HCT116 (cell line): ENCODE measurements around the gene THTPA. TPM values are rescaled to one million over a fixed set of nuclear protein-coding genes. Genes with fewer than 3 reads are reported as not detected.

ENCODE experiments used
- ATAC-seq: fragments of 200-7000 bp; cut with Tn5 transposase; 2 replicates; pipeline ENCODE4 v1.9.1; 2020; ENCODE audit warnings: mild to moderate bottlenecking, moderate library complexity
- BruUV-seq: library from RNA; stranded (reverse); fragments of 400-500 nt; replicated peaks from 2 replicates; lab custom pipeline; 2021; lab: Mats Ljungman, UMichigan
- CTCF ChIA-PET: fragments of 300-600 bp; sonication (Branson Sonifier 250); formaldehyde crosslinking; loops from one replicate; lab custom pipeline; 2021; ENCODE audit warnings: antibody characterized with exemption; lab: Charles Lee
- POLR2A ChIA-PET: fragments of 300-600, 350-600 bp; sonication (Branson Sonifier 250); formaldehyde crosslinking; loops from one replicate; lab custom pipeline; 2021; ENCODE audit warnings: antibody characterized with exemption; lab: Charles Lee
- RAD21 ChIA-PET, 2 experiments: fragments of 300-600 bp; sonication (Branson Sonifier 250); formaldehyde crosslinking; loops; one replicate each; lab custom pipeline; 2023; ENCODE audit warnings: low total read pairs in 2 of 2; ENCODE audit not compliant: uncharacterized antibody in 2 of 2, unreplicated experiment in 2 of 2, low non-redundant PET in 1 of 2; lab: Charles Lee
- DNase-seq: peaks from one replicate; pipeline ENCODE4 v3.0.0-alpha.2; 2010; ENCODE audit warnings: low read depth, low spot score
- H2AFZ ChIP-seq: fragments of 200-600 bp; shearing (Covaris generic), sonication (generic); 2 replicates; pipeline ENCODE4 v1.6.1; 2017; ENCODE audit warnings: low read depth, mixed run types, mixed read lengths, antibody characterized with exemption, low read length; ENCODE audit not compliant: poor library complexity, severe bottlenecking
- H3K27ac ChIP-seq: 2 replicates; pipeline ENCODE4 v1.5.1; 2012; ENCODE audit warnings: low read depth, low read length
- H3K27me3 ChIP-seq: fragments of 200-600 bp; sonication (generic); 2 replicates; pipeline ENCODE4 v1.6.1; 2016; ENCODE audit warnings: mixed run types, low read length, mixed read lengths; ENCODE audit not compliant: insufficient read depth
- H3K36me3 ChIP-seq, 2 experiments: fragments of 200-500 bp in 1 of 2; fragments of 200-600 bp in 1 of 2; sonication (Bioruptor generic) in 1 of 2; sonication (generic) in 1 of 2; 2 replicates each; pipeline versions ENCODE4 v1.5.1 to v1.6.1; 2014 to 2016; ENCODE audit warnings: low read length in 2 of 2, inconsistent platforms in 1 of 2, mixed read lengths in 1 of 2, mixed run types in 1 of 2; ENCODE audit not compliant: insufficient read depth in 2 of 2, control insufficient read depth in 1 of 2
- H3K4me1 ChIP-seq, 2 experiments: fragments of 200-600 bp in 1 of 2; sonication (generic) in 1 of 2; 2 replicates each; pipeline versions ENCODE4 v1.5.1 to v1.6.1; 2012 to 2017; ENCODE audit warnings: low read length in 2 of 2, inconsistent platforms in 1 of 2, mild to moderate bottlenecking in 1 of 2, mixed read lengths in 1 of 2, mixed run types in 1 of 2, moderate library complexity in 1 of 2; ENCODE audit not compliant: insufficient read depth in 2 of 2, control insufficient read depth in 1 of 2
- H3K4me2 ChIP-seq: fragments of 200-600 bp; sonication (generic); 2 replicates; pipeline ENCODE4 v1.6.1; 2017; ENCODE audit warnings: mixed run types, low read length, mixed read lengths
- H3K4me3 ChIP-seq, 2 experiments: fragments of 200-600 bp in 1 of 2; sonication (generic) in 1 of 2; replicated peaks in 1 of 2; 2 replicates each; pipeline ENCODE4 v1.5.1; 2011 to 2016; ENCODE audit warnings: low read length in 2 of 2, control low read depth in 1 of 2, low read depth in 1 of 2, mild to moderate bottlenecking in 1 of 2, mixed read lengths in 1 of 2, mixed run types in 1 of 2
- H3K79me2 ChIP-seq: fragments of 200-600 bp; sonication (generic); 2 replicates; pipeline ENCODE4 v1.6.1; 2017; ENCODE audit warnings: mild to moderate bottlenecking, mixed run types, low read length, moderate library complexity, mixed read lengths; ENCODE audit not compliant: insufficient read depth
- H3K9ac ChIP-seq: fragments of 200-600 bp; sonication (generic); 2 replicates; pipeline ENCODE4 v1.6.1; 2016; ENCODE audit warnings: low read length, mixed read lengths
- H3K9me2 ChIP-seq: fragments of 200-600 bp; sonication (generic), shearing (Covaris generic); 2 replicates; pipeline ENCODE4 v1.6.1; 2017; ENCODE audit warnings: mixed run types, mild to moderate bottlenecking, moderate library complexity; ENCODE audit not compliant: insufficient read depth
- H3K9me3 ChIP-seq, 2 experiments: fragments of 200-500 bp in 1 of 2; fragments of 200-600 bp in 1 of 2; sonication (Bioruptor generic) in 1 of 2; sonication (generic) in 1 of 2; 2 replicates each; pipeline ENCODE4 v1.6.1; 2014 to 2017; ENCODE audit warnings: low read length in 2 of 2, mixed read lengths in 2 of 2, inconsistent platforms in 1 of 2, low read depth in 1 of 2, mild to moderate bottlenecking in 1 of 2, mixed run types in 1 of 2, moderate library complexity in 1 of 2; ENCODE audit not compliant: control insufficient read depth in 1 of 2, insufficient read depth in 1 of 2
- H4K20me1 ChIP-seq: fragments of 200-600 bp; sonication (generic), shearing (Covaris generic); 2 replicates; pipeline ENCODE4 v1.6.1; 2017; ENCODE audit warnings: mixed run types, mild to moderate bottlenecking, moderate library complexity; ENCODE audit not compliant: insufficient read depth
- CTCF ChIP-seq, 3 experiments: fragments of 200-600 bp in 1 of 3; sonication (generic) in 1 of 3; IDR thresholded peaks in 2 of 3; conservative IDR thresholded peaks in 1 of 3; 2 replicates each; pipeline ENCODE4 v1.5.1; 2012 to 2017; ENCODE audit warnings: low read depth in 2 of 3, low read length in 2 of 3, antibody characterized with exemption in 1 of 3, borderline replicate concordance in 1 of 3, control low read depth in 1 of 3, mild to moderate bottlenecking in 1 of 3, mixed read lengths in 1 of 3, mixed run types in 1 of 3, moderate library complexity in 1 of 3; ENCODE audit not compliant: insufficient read depth in 1 of 3
- RAD21 ChIP-seq: IDR thresholded peaks from 2 replicates; pipeline ENCODE4 v1.6.1; 2012; ENCODE audit warnings: low read depth, mild to moderate bottlenecking
- SP1 ChIP-seq: IDR thresholded peaks from 2 replicates; pipeline ENCODE4 v1.6.1; 2012; ENCODE audit warnings: low read depth
- intact Hi-C: fragments of 100-400 bp; cut with micrococcal nuclease; formaldehyde crosslinking; loops from 2 replicates; pipeline ENCODE4 v1.10.0; 2022
- total RNA-seq: library from RNA; stranded (reverse); gene quantifications from one replicate; pipeline ENCODE4 v1.2.1, GENCODE V29; 2021; ENCODE audit not compliant: unreplicated experiment
- TF ChIP-seq, protein P1 (sequence below): IDR thresholded peaks from 2 replicates; pipeline ENCODE4 v1.6.1; 2011; ENCODE audit warnings: mild to moderate bottlenecking, low read length, moderate library complexity; ENCODE audit not compliant: insufficient replicate concordance; ENCODE audit errors: extremely low read depth

Gene THTPA
- total RNA-seq, 1 experiment from 2014 or later = 5.8 TPM

DNA sequence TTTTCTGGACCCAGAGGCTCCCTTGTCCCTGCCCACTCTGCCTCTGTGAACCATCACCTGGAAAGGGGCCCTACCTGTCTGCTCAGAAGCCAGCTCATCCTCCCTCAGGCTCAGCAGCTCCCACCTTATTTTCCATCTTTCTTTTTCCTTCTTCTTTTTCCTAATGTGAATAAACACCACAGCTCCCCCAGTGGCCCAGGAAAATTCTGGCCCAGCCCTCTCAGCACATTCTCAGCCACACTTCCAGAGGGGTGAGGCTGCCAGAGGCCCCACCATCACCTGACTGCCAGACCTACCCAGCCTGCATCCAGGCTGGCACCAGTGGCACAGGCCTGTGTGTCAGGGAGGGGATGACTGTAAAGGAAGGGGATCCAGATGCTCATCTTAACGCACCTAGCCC is 27.5 kb upstream of the THTPA start:
- Histone ChIP-seq H3K27ac (no peak overlapping the region), H3K79me2 (no peaks in the 10 kb centered on the region), H2AFZ (no peak overlapping the region), H3K36me3 (no peaks in the 10 kb centered on the region; a peak in 1 of 4 replicates), H3K4me1 (no peaks in the 10 kb centered on the region), H3K4me3 (no peak overlapping the region), H3K9me2 (no peaks in the 10 kb centered on the region)
- intact Hi-C loops = no loop called here
- peak; percentile 80 for ATAC-seq
- no peak for DNase-seq
- RAD21 ChIA-PET = no interaction called here
- POLR2A ChIA-PET = no interaction called here
- CTCF ChIA-PET = interaction anchor here (0.7 to 1.6 kb wide), 5 partner anchors 10 to 28 kb away, joined by 3 to 5 read pairs (median 4); no protein-coding TSS in a partner anchor
- TF ChIP-seq, protein P1, sequence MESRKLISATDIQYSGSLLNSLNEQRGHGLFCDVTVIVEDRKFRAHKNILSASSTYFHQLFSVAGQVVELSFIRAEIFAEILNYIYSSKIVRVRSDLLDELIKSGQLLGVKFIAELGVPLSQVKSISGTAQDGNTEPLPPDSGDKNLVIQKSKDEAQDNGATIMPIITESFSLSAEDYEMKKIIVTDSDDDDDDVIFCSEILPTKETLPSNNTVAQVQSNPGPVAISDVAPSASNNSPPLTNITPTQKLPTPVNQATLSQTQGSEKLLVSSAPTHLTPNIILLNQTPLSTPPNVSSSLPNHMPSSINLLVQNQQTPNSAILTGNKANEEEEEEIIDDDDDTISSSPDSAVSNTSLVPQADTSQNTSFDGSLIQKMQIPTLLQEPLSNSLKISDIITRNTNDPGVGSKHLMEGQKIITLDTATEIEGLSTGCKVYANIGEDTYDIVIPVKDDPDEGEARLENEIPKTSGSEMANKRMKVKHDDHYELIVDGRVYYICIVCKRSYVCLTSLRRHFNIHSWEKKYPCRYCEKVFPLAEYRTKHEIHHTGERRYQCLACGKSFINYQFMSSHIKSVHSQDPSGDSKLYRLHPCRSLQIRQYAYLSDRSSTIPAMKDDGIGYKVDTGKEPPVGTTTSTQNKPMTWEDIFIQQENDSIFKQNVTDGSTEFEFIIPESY = no peak
- peak in 2 of 3 experiments; percentile 28 to 47; a peak in 3 of 6 replicates for TF ChIP-seq CTCF (IDR thresholded peaks at IDR 0.05 in 2 of 3, conservative IDR thresholded peaks at IDR 0.05 in 1 of 3; ENCODE audit: borderline replicate concordance in 1 of 3, insufficient read depth in 1 of 3, low read depth in 2 of 3, low read length in 2 of 3)
- TF ChIP-seq, all 23 proteins: peak for 1
- H3K9me3 ChIP-seq = no peaks in the 10 kb centered on the region
- H3K27me3 ChIP-seq = no peaks in the 10 kb centered on the region
- no peak overlapping the region for H3K4me2 ChIP-seq
- no TSS peak for BruUV-seq
- H3K9ac ChIP-seq = no peak overlapping the region
- H4K20me1 ChIP-seq = no peaks in the 10 kb centered on the region

GRCh38 chr14:23529016-23529415 is 27.1 kb upstream of the THTPA start:
- H3K36me3 ChIP-seq = no peaks in the 10 kb centered on the region; a peak in 1 of 4 replicates
- CTCF ChIA-PET = interaction anchor here (0.9 to 1.6 kb wide), 3 partner anchors 10 to 28 kb away, joined by 3 to 4 read pairs (median 4); no protein-coding TSS in a partner anchor
- RAD21 ChIA-PET = no interaction called here
- no peak overlapping the region for H3K4me2 ChIP-seq
- BruUV-seq = no TSS peak
- H3K9me3 ChIP-seq = no peaks in the 10 kb centered on the region
- no peaks in the 10 kb centered on the region for H3K27me3 ChIP-seq
- no peaks in the 10 kb centered on the region for H3K4me1 ChIP-seq
- no peak overlapping the region for H2AFZ ChIP-seq
- no peak overlapping the region for H3K9ac ChIP-seq
- H3K9me2 ChIP-seq = no peaks in the 10 kb centered on the region
- no peaks in the 10 kb centered on the region for H4K20me1 ChIP-seq
- DNase-seq (no peak), ATAC-seq (no peak)
- POLR2A ChIA-PET = no interaction called here
- H3K79me2 ChIP-seq = no peaks in the 10 kb centered on the region
- intact Hi-C loops = no loop called here
- no peak overlapping the region for H3K27ac ChIP-seq
- H3K4me3 ChIP-seq = no peak overlapping the region
- TF ChIP-seq RAD21 (no peak), SP1 (no peak)
